HCT116 (cell line): ENCODE data around the gene NAA60. TPM values are rescaled to one million over a fixed set of nuclear protein-coding genes. Genes with fewer than 3 reads are reported as not detected.

Experiments used
- ATAC-seq: fragments of 200-7000 bp; cut with Tn5 transposase; 2 replicates; pipeline ENCODE4 v1.9.1; 2020; ENCODE audit warnings: mild to moderate bottlenecking, moderate library complexity
- BruUV-seq: library from RNA; stranded (reverse); fragments of 400-500 nt; replicated peaks from 2 replicates; lab custom pipeline; 2021; lab: Mats Ljungman, UMichigan
- CTCF ChIA-PET: fragments of 300-600 bp; sonication (Branson Sonifier 250); formaldehyde crosslinking; loops from one replicate; lab custom pipeline; 2021; ENCODE audit warnings: antibody characterized with exemption; lab: Charles Lee
- POLR2A ChIA-PET: fragments of 300-600, 350-600 bp; sonication (Branson Sonifier 250); formaldehyde crosslinking; loops from one replicate; lab custom pipeline; 2021; ENCODE audit warnings: antibody characterized with exemption; lab: Charles Lee
- RAD21 ChIA-PET, 2 experiments: fragments of 300-600 bp; sonication (Branson Sonifier 250); formaldehyde crosslinking; loops; one replicate each; lab custom pipeline; 2023; ENCODE audit warnings: low total read pairs in 2 of 2; ENCODE audit not compliant: uncharacterized antibody in 2 of 2, unreplicated experiment in 2 of 2, low non-redundant PET in 1 of 2; lab: Charles Lee
- DNase-seq: peaks from one replicate; pipeline ENCODE4 v3.0.0-alpha.2; 2010; ENCODE audit warnings: low read depth, low spot score
- H2AFZ ChIP-seq: fragments of 200-600 bp; shearing (Covaris generic), sonication (generic); 2 replicates; pipeline ENCODE4 v1.6.1; 2017; ENCODE audit warnings: low read depth, mixed run types, mixed read lengths, antibody characterized with exemption, low read length; ENCODE audit not compliant: poor library complexity, severe bottlenecking
- H3K27ac ChIP-seq: 2 replicates; pipeline ENCODE4 v1.5.1; 2012; ENCODE audit warnings: low read depth, low read length
- H3K27me3 ChIP-seq: fragments of 200-600 bp; sonication (generic); 2 replicates; pipeline ENCODE4 v1.6.1; 2016; ENCODE audit warnings: mixed run types, low read length, mixed read lengths; ENCODE audit not compliant: insufficient read depth
- H3K36me3 ChIP-seq, 2 experiments: fragments of 200-500 bp in 1 of 2; fragments of 200-600 bp in 1 of 2; sonication (Bioruptor generic) in 1 of 2; sonication (generic) in 1 of 2; 2 replicates each; pipeline versions ENCODE4 v1.5.1 to v1.6.1; 2014 to 2016; ENCODE audit warnings: low read length in 2 of 2, inconsistent platforms in 1 of 2, mixed read lengths in 1 of 2, mixed run types in 1 of 2; ENCODE audit not compliant: insufficient read depth in 2 of 2, control insufficient read depth in 1 of 2
- H3K4me1 ChIP-seq, 2 experiments: fragments of 200-600 bp in 1 of 2; sonication (generic) in 1 of 2; 2 replicates each; pipeline versions ENCODE4 v1.5.1 to v1.6.1; 2012 to 2017; ENCODE audit warnings: low read length in 2 of 2, inconsistent platforms in 1 of 2, mild to moderate bottlenecking in 1 of 2, mixed read lengths in 1 of 2, mixed run types in 1 of 2, moderate library complexity in 1 of 2; ENCODE audit not compliant: insufficient read depth in 2 of 2, control insufficient read depth in 1 of 2
- H3K4me2 ChIP-seq: fragments of 200-600 bp; sonication (generic); 2 replicates; pipeline ENCODE4 v1.6.1; 2017; ENCODE audit warnings: mixed run types, low read length, mixed read lengths
- H3K4me3 ChIP-seq, 2 experiments: fragments of 200-600 bp in 1 of 2; sonication (generic) in 1 of 2; replicated peaks in 1 of 2; 2 replicates each; pipeline ENCODE4 v1.5.1; 2011 to 2016; ENCODE audit warnings: low read length in 2 of 2, control low read depth in 1 of 2, low read depth in 1 of 2, mild to moderate bottlenecking in 1 of 2, mixed read lengths in 1 of 2, mixed run types in 1 of 2
- H3K79me2 ChIP-seq: fragments of 200-600 bp; sonication (generic); 2 replicates; pipeline ENCODE4 v1.6.1; 2017; ENCODE audit warnings: mild to moderate bottlenecking, mixed run types, low read length, moderate library complexity, mixed read lengths; ENCODE audit not compliant: insufficient read depth
- H3K9ac ChIP-seq: fragments of 200-600 bp; sonication (generic); 2 replicates; pipeline ENCODE4 v1.6.1; 2016; ENCODE audit warnings: low read length, mixed read lengths
- H3K9me2 ChIP-seq: fragments of 200-600 bp; sonication (generic), shearing (Covaris generic); 2 replicates; pipeline ENCODE4 v1.6.1; 2017; ENCODE audit warnings: mixed run types, mild to moderate bottlenecking, moderate library complexity; ENCODE audit not compliant: insufficient read depth
- H3K9me3 ChIP-seq, 2 experiments: fragments of 200-500 bp in 1 of 2; fragments of 200-600 bp in 1 of 2; sonication (Bioruptor generic) in 1 of 2; sonication (generic) in 1 of 2; 2 replicates each; pipeline ENCODE4 v1.6.1; 2014 to 2017; ENCODE audit warnings: low read length in 2 of 2, mixed read lengths in 2 of 2, inconsistent platforms in 1 of 2, low read depth in 1 of 2, mild to moderate bottlenecking in 1 of 2, mixed run types in 1 of 2, moderate library complexity in 1 of 2; ENCODE audit not compliant: control insufficient read depth in 1 of 2, insufficient read depth in 1 of 2
- H4K20me1 ChIP-seq: fragments of 200-600 bp; sonication (generic), shearing (Covaris generic); 2 replicates; pipeline ENCODE4 v1.6.1; 2017; ENCODE audit warnings: mixed run types, mild to moderate bottlenecking, moderate library complexity; ENCODE audit not compliant: insufficient read depth
- CBX3 ChIP-seq: IDR thresholded peaks from 2 replicates; pipeline ENCODE4 v1.6.1; 2012; ENCODE audit warnings: low read depth
- EGR1 ChIP-seq: IDR thresholded peaks from 2 replicates; pipeline ENCODE4 v1.6.1; 2012; ENCODE audit warnings: low read depth
- ELF1 ChIP-seq: IDR thresholded peaks from 2 replicates; pipeline ENCODE4 v1.6.1; 2012; ENCODE audit warnings: low read depth, borderline replicate concordance
- EZH2 ChIP-seq: fragments of 200-600 bp; sonication (generic); IDR thresholded peaks from 2 replicates; pipeline ENCODE4 v1.6.1; 2017; ENCODE audit warnings: antibody characterized with exemption, mixed run types
- FOSL1 ChIP-seq: IDR thresholded peaks from 2 replicates; pipeline ENCODE4 v1.6.1; 2012; ENCODE audit warnings: low read depth
- POLR2AphosphoS5 ChIP-seq: IDR thresholded peaks from 2 replicates; pipeline ENCODE4 v1.6.1; 2011; ENCODE audit warnings: mild to moderate bottlenecking, low read depth, low read length, moderate library complexity
- RAD21 ChIP-seq: IDR thresholded peaks from 2 replicates; pipeline ENCODE4 v1.6.1; 2012; ENCODE audit warnings: low read depth, mild to moderate bottlenecking
- SIN3A ChIP-seq: IDR thresholded peaks from 2 replicates; pipeline ENCODE4 v1.6.1; 2012; ENCODE audit warnings: low read depth
- SP1 ChIP-seq: IDR thresholded peaks from 2 replicates; pipeline ENCODE4 v1.6.1; 2012; ENCODE audit warnings: low read depth
- SRF ChIP-seq: IDR thresholded peaks from 2 replicates; pipeline ENCODE4 v1.6.1; 2012; ENCODE audit warnings: low read depth
- TCF7L2 ChIP-seq: IDR thresholded peaks from 2 replicates; pipeline ENCODE4 v1.7.0; 2011; ENCODE audit warnings: borderline replicate concordance, inconsistent platforms; ENCODE audit not compliant: insufficient read depth, insufficient read length; ENCODE audit errors: extremely low read depth
- YY1 ChIP-seq: IDR thresholded peaks from 2 replicates; pipeline ENCODE4 v1.6.1; 2011; ENCODE audit warnings: low read length, low read depth, moderate library complexity, mild to moderate bottlenecking; ENCODE audit not compliant: insufficient replicate concordance; ENCODE audit errors: extremely low read depth
- ZFX ChIP-seq: fragments of 450-650 bp; IDR thresholded peaks from 2 replicates; pipeline ENCODE4 v1.6.1; 2017
- ZNF274 ChIP-seq: fragments of 200-500 bp; sonication (Bioruptor generic); IDR thresholded peaks from 2 replicates; pipeline ENCODE4 v1.6.1; 2014; ENCODE audit warnings: mild to moderate bottlenecking, low read depth, low read length, inconsistent platforms
- intact Hi-C: fragments of 100-400 bp; cut with micrococcal nuclease; formaldehyde crosslinking; loops from 2 replicates; pipeline ENCODE4 v1.10.0; 2022
- total RNA-seq: library from RNA; stranded (reverse); gene quantifications from one replicate; pipeline ENCODE4 v1.2.1, GENCODE V29; 2021; ENCODE audit not compliant: unreplicated experiment
- TF ChIP-seq, protein P1 (sequence below): IDR thresholded peaks from 2 replicates; pipeline ENCODE4 v1.6.1; 2012
- TF ChIP-seq, protein P2 (sequence below), 3 experiments: fragments of 200-600 bp in 1 of 3; sonication (generic) in 1 of 3; IDR thresholded peaks in 2 of 3; conservative IDR thresholded peaks in 1 of 3; 2 replicates each; pipeline ENCODE4 v1.5.1; 2012 to 2017; ENCODE audit warnings: low read depth in 2 of 3, low read length in 2 of 3, antibody characterized with exemption in 1 of 3, borderline replicate concordance in 1 of 3, control low read depth in 1 of 3, mild to moderate bottlenecking in 1 of 3, mixed read lengths in 1 of 3, mixed run types in 1 of 3, moderate library complexity in 1 of 3; ENCODE audit not compliant: insufficient read depth in 1 of 3
- TF ChIP-seq, protein P3 (sequence below): IDR thresholded peaks from 2 replicates; pipeline ENCODE4 v1.6.1; 2012

Gene NAA60
- total RNA-seq, 1 experiment from 2014 or later: 32.2 TPM

DNA sequence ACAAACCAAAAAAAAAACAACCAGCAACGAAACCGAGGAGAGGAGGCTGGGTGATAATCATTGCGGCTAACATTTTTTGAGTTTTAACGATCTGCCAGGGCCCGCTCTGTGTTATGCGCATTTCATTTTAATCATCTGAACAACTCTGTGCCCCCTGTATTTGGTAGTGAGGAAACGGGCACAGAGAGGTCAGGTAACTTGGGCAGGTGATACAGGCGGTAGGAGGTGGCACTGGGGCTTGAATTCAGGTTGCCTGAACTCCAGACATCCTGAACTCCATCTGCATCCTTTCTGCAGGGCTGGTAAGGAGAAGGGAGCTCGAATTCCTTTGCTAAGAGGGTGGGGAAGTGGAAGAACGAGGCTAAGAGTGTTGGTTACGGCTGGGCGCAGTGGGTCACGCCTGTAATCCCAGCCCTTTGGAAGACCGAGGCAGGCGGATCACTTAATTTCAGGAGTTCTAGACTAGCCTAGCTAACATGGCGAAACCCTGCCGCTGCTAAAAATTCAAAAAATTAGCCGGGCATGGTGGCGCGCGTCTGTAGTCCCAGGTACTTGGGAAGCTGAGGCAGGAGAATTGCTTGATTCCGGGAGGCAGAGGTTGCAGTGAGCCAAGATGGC lies 58.4 kb downstream of the NAA60 start:
- Histone ChIP-seq H3K9ac (peak overlapping the region; percentile 83), H3K9me2 (no peaks in the 10 kb centered on the region), H3K4me1 (peaks cover 21 to 23% of the 10 kb centered on the region in 2 experiments), H3K36me3 (no peaks in the 10 kb centered on the region), H3K4me3 (peak overlapping the region; percentile 80 to 93), H2AFZ (no peak overlapping the region), H3K9me3 (no peaks in the 10 kb centered on the region), H4K20me1 (no peaks in the 10 kb centered on the region), H3K79me2 (peaks cover 14% of the 10 kb centered on the region; the same call in 1 of the 2 replicates), H3K27me3 (no peaks in the 10 kb centered on the region)
- ChIA-PET POLR2A (no interaction called here), CTCF (interaction anchor here (0.6 to 0.9 kb wide), 2 partner anchors 101 to 146 kb away, joined by 3 read pairs; partner anchors contain the start of genes OR2C1, ZNF174 and ZSCAN32), RAD21 (no interaction called here)
- no TSS peak for BruUV-seq
- intact Hi-C loops: no loop called here
- no peak for ATAC-seq
- DNase-seq: no peak
- TF ChIP-seq SRF (no peak), ZNF274 (no peak), POLR2AphosphoS5 (no peak), CBX3 (no peak), RAD21 (no peak), ZFX (no peak), FOSL1 (no peak)
- TF ChIP-seq, protein P1, sequence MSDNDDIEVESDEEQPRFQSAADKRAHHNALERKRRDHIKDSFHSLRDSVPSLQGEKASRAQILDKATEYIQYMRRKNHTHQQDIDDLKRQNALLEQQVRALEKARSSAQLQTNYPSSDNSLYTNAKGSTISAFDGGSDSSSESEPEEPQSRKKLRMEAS: no peak
- TF ChIP-seq, all 23 proteins: peak for 0
- Histone ChIP-seq H3K4me2 (peak overlapping the region; percentile 92), H3K27ac (peak overlapping the region; percentile 68)

DNA sequence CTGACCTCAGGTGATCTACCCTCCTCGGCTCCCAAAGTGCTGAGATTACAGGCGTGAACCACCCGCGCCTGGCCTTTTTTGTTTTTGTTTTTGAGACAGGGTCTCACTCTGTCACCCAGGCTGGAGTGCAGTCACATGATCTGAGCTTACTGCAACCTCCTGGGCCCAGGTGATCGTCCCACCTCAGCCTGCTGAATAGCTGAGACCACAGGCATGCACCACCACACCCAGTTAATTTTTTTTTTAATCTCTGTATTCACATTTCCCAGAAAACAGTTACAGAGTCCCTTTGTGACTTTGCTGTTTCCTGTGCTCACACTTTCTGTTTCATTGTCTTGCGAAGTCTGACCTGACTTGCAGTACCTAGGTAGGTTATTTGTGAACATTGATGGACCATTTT lies 60.0 kb downstream of the NAA60 start:
- Histone ChIP-seq H3K27me3 (no peaks in the 10 kb centered on the region), H3K4me3 (no peak overlapping the region), H2AFZ (no peak overlapping the region), H3K27ac (no peak overlapping the region; the same call in 1 of the 2 replicates), H3K4me1 (peaks cover 21 to 23% of the 10 kb centered on the region in 2 experiments), H3K4me2 (peak overlapping the region; percentile 31; the same call in 1 of the 2 replicates), H3K36me3 (no peaks in the 10 kb centered on the region), H3K9me3 (no peaks in the 10 kb centered on the region), H4K20me1 (no peaks in the 10 kb centered on the region), H3K9ac (no peak overlapping the region), H3K9me2 (no peaks in the 10 kb centered on the region), H3K79me2 (peaks cover 14% of the 10 kb centered on the region; the same call in 1 of the 2 replicates)
- ATAC-seq: no peak
- ChIA-PET CTCF (no interaction called here), RAD21 (no interaction called here), POLR2A (no interaction called here)
- BruUV-seq: no TSS peak
- intact Hi-C loops: no loop called here
- no peak for DNase-seq
- TF ChIP-seq SP1 (no peak), SIN3A (no peak), ZFX (no peak), POLR2AphosphoS5 (no peak), TCF7L2 (no peak), YY1 (no peak), RAD21 (no peak), ELF1 (no peak), EGR1 (no peak), EZH2 (no peak), SRF (no peak), ZNF274 (no peak)
- TF ChIP-seq, protein P2, sequence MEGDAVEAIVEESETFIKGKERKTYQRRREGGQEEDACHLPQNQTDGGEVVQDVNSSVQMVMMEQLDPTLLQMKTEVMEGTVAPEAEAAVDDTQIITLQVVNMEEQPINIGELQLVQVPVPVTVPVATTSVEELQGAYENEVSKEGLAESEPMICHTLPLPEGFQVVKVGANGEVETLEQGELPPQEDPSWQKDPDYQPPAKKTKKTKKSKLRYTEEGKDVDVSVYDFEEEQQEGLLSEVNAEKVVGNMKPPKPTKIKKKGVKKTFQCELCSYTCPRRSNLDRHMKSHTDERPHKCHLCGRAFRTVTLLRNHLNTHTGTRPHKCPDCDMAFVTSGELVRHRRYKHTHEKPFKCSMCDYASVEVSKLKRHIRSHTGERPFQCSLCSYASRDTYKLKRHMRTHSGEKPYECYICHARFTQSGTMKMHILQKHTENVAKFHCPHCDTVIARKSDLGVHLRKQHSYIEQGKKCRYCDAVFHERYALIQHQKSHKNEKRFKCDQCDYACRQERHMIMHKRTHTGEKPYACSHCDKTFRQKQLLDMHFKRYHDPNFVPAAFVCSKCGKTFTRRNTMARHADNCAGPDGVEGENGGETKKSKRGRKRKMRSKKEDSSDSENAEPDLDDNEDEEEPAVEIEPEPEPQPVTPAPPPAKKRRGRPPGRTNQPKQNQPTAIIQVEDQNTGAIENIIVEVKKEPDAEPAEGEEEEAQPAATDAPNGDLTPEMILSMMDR (IDR thresholded peaks at IDR 0.05 in 2 of 3, conservative IDR thresholded peaks at IDR 0.05 in 1 of 3; ENCODE audit: borderline replicate concordance in 1 of 3, insufficient read depth in 1 of 3, low read depth in 2 of 3, low read length in 2 of 3): no peak
- TF ChIP-seq, protein P3, sequence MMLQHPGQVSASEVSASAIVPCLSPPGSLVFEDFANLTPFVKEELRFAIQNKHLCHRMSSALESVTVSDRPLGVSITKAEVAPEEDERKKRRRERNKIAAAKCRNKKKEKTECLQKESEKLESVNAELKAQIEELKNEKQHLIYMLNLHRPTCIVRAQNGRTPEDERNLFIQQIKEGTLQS: no peak
